K562 (cell line): Measurements from ENCODE around the gene SLC31A1. TPM values are rescaled to one million over a fixed set of nuclear protein-coding genes. Genes with fewer than 3 reads are reported as not detected.

Experiments
- ATAC-seq: fragments of 200-7000 bp; cut with Tn5 transposase; 3 replicates; pipeline ENCODE4 v1.9.1; 2020; ENCODE audit warnings: moderate library complexity
- BruUV-seq: library from RNA; stranded (reverse); fragments of 400-500 nt; replicated peaks from 2 replicates; lab custom pipeline; 2021; lab: Mats Ljungman, UMichigan
- CTCF ChIA-PET: fragments of 300-600 bp; formaldehyde crosslinking; extraction: SDS; loops from one replicate; lab custom pipeline; 2021; ENCODE audit warnings: low intra/inter-chr PET ratio; lab: Yijun Ruan, JAX
- POLR2A ChIA-PET: fragments of 300-600, 350-650 bp; sonication (Branson Sonifier 250); formaldehyde crosslinking; extraction: SDS; loops from one replicate; lab custom pipeline; 2021; ENCODE audit warnings: antibody characterized with exemption, inconsistent platforms; lab: Yijun Ruan, JAX
- DNase-seq, 4 experiments: peaks; one replicate each; pipeline versions ENCODE4 v3.0.0 to v3.0.0-alpha.2; 2011 to 2018; ENCODE audit warnings: low spot score in 3 of 4, mixed read lengths in 3 of 4; ENCODE audit errors: extremely low read depth in 1 of 4
- FAIRE-seq: peaks from 2 replicates; lab custom pipeline; 2011; peaks lifted over from hg19 to GRCh38; lab: Jason Lieb, UNC
- H2AFZ ChIP-seq: 2 replicates; pipeline ENCODE4 v1.6.0; 2011; ENCODE audit warnings: low read depth, low read length, control low read depth, inconsistent platforms
- H3K27ac ChIP-seq: fragments of 200-600 bp; 3 replicates; pipeline ENCODE4 v1.8.0; 2011; ENCODE audit warnings: low read depth, mild to moderate bottlenecking, control low read depth, inconsistent platforms, low read length, moderate library complexity, mixed read lengths; ENCODE audit errors: extremely low read depth
- H3K27me3 ChIP-seq, 2 experiments: fragments of 300-600 bp in 1 of 2; 2 replicates in 1 of 2; 3 replicates in 1 of 2; pipeline versions ENCODE4 v1.6.0 to v1.8.0; 2011; ENCODE audit warnings: inconsistent platforms in 2 of 2, low read length in 2 of 2, mild to moderate bottlenecking in 1 of 2, mixed read lengths in 1 of 2, moderate library complexity in 1 of 2; ENCODE audit not compliant: control insufficient read depth in 2 of 2, insufficient read depth in 2 of 2
- H3K36me3 ChIP-seq: fragments of 300-600 bp; 3 replicates; pipeline ENCODE4 v1.8.0; 2011; ENCODE audit warnings: mild to moderate bottlenecking, low read length, inconsistent platforms; ENCODE audit not compliant: control insufficient read depth, insufficient read depth
- H3K4me1 ChIP-seq, 2 experiments: fragments of 200-600 bp in 1 of 2; replicated peaks in 1 of 2; 2 replicates in 1 of 2; 3 replicates in 1 of 2; pipeline versions ENCODE4 v1.5.1 to v1.8.0; 2011; ENCODE audit warnings: inconsistent platforms in 2 of 2, low read length in 2 of 2, mild to moderate bottlenecking in 1 of 2, mixed read lengths in 1 of 2, moderate library complexity in 1 of 2; ENCODE audit not compliant: control insufficient read depth in 2 of 2, insufficient read depth in 2 of 2
- H3K4me2 ChIP-seq: 2 replicates; pipeline ENCODE4 v1.6.1; 2011; ENCODE audit warnings: low read length, control low read depth, inconsistent platforms, mixed read lengths; ENCODE audit not compliant: insufficient read depth
- H3K4me3 ChIP-seq: fragments of 200-600 bp; sonication (generic), shearing (Covaris generic); 2 replicates; pipeline ENCODE4 v1.5.1; 2016; ENCODE audit warnings: control low read depth, inconsistent platforms
- H3K79me2 ChIP-seq: fragments of 200-600 bp; 3 replicates; pipeline ENCODE4 v1.8.0; 2011; ENCODE audit warnings: low read length, inconsistent platforms; ENCODE audit not compliant: control insufficient read depth, insufficient read depth
- H3K9ac ChIP-seq, 2 experiments: 2 replicates each; pipeline versions ENCODE4 v1.6.0 to v1.6.1; 2011; ENCODE audit warnings: low read depth in 2 of 2, low read length in 2 of 2, control low read depth in 1 of 2, inconsistent platforms in 1 of 2, mild to moderate bottlenecking in 1 of 2, mixed read lengths in 1 of 2; ENCODE audit not compliant: insufficient read depth in 1 of 2
- H3K9me1 ChIP-seq: one replicate; pipeline ENCODE4 v1.6.0; 2011; ENCODE audit warnings: inconsistent platforms, mild to moderate bottlenecking, low read length, moderate library complexity; ENCODE audit not compliant: control insufficient read depth, insufficient read depth
- H3K9me3 ChIP-seq: replicated peaks from 2 replicates; pipeline ENCODE4 v1.5.1; 2011; ENCODE audit warnings: low read depth, low read length, inconsistent platforms; ENCODE audit not compliant: control insufficient read depth, insufficient read depth
- H4K20me1 ChIP-seq: replicated peaks from 2 replicates; pipeline ENCODE4 v1.6.1; 2011; ENCODE audit warnings: low read length, inconsistent platforms, mixed read lengths; ENCODE audit not compliant: control insufficient read depth, insufficient read depth
- BACH1 ChIP-seq: fragments of 200-800 bp; sonication (Bioruptor generic); IDR thresholded peaks from 2 replicates; pipeline ENCODE4 v1.6.1; 2016; ENCODE audit warnings: missing genetic modification characterization, missing compliant biosample characterization
- BRD4 ChIP-seq: fragments of 200-600 bp; sonication (generic); IDR thresholded peaks from 2 replicates; pipeline ENCODE4 v1.6.1; 2017; ENCODE audit warnings: inconsistent platforms
- ETV6 ChIP-seq, 3 experiments: fragments of 150-350 bp in 1 of 3; sonication (generic) in 1 of 3; formaldehyde crosslinking in 1 of 3; IDR thresholded peaks; 2 replicates each; pipeline versions ENCODE4 v1.6.1 to v1.8.0; 2014 to 2022; ENCODE audit warnings: borderline replicate concordance in 2 of 3, low read depth in 2 of 3, antibody characterized with exemption in 1 of 3, low read length in 1 of 3, mild to moderate bottlenecking in 1 of 3, missing genetic modification reagents in 1 of 3
- ILK ChIP-seq: fragments of 450-650 bp; IDR thresholded peaks from 2 replicates; pipeline ENCODE4 v1.6.1; 2016; ENCODE audit warnings: missing genetic modification characterization, low read depth, mild to moderate bottlenecking, missing compliant biosample characterization, moderate library complexity, borderline replicate concordance
- MIER1 ChIP-seq: fragments of 450-650 bp; IDR thresholded peaks from 2 replicates; pipeline ENCODE4 v1.6.1; 2016; ENCODE audit warnings: antibody characterized with exemption, mild to moderate bottlenecking, low read depth
- NBN ChIP-seq: fragments of 450-650 bp; IDR thresholded peaks from 2 replicates; pipeline ENCODE4 v1.6.1; 2016; ENCODE audit warnings: low read depth, mild to moderate bottlenecking
- TAF15 ChIP-seq: fragments of 200-400 bp; formaldehyde crosslinking; IDR thresholded peaks from 2 replicates; pipeline ENCODE4 v1.6.1; 2017; ENCODE audit warnings: mild to moderate bottlenecking, low read depth, low read length, moderate library complexity
- WGBS: fragments of 100-300 bp; shearing (Covaris generic); methylation state at CpG from one replicate; pipeline ENCODE4 v1.1.6; 2016; ENCODE audit warnings: low coverage, mixed read lengths; ENCODE audit not compliant: insufficient coverage; ENCODE audit errors: missing lambda C conversion rate; 5-methylcytosine and 5-hydroxymethylcytosine counted together
- in situ Hi-C: fragments of 300-500 bp; cut with MboI; formaldehyde crosslinking; loops from 4 replicates; pipeline ENCODE4 v1.15.0; 2018; ENCODE audit warnings: inconsistent platforms, mixed read lengths
- intact Hi-C: fragments of 100-400 bp; cut with micrococcal nuclease; formaldehyde crosslinking; loops from 2 replicates; pipeline ENCODE4 v1.14.2; 2022
- polyA plus RNA-seq, 8 experiments: library from polyadenylated mRNA; depleted of rRNA in 4 of 8; stranded (reverse) in 5 of 8; unstranded in 3 of 8; fragments of >200 nt; fragmentation: Nextera tagmentation in 2 of 8; fragmentation: Illumina TruSeq in 1 of 8; extraction: Ambion mirVana in 2 of 8; extraction: Trizol in 1 of 8; gene quantifications; 2 replicates each; pipeline versions ENCODE4 v1.2.1 to v1.2.3, GENCODE V29; 2011 to 2014; ENCODE audit warnings: inconsistent platforms in 1 of 8, missing spikeins in 1 of 8
- total RNA-seq, 7 experiments: library from RNA; depleted of rRNA in 6 of 7; stranded (reverse); fragments of >200 nt in 6 of 7; fragmentation: Illumina TruSeq in 2 of 7; extraction: Trizol in 2 of 7; gene quantifications; 2 replicates each; pipeline versions ENCODE4 v1.2.1 to v1.2.3, GENCODE V29; 2011 to 2021; ENCODE audit warnings: low replicate concordance in 1 of 7
- TF ChIP-seq, protein P1 (sequence below): fragments of 450-650 bp; IDR thresholded peaks from 2 replicates; pipeline ENCODE4 v1.6.1; 2016; ENCODE audit warnings: mild to moderate bottlenecking, moderate library complexity
- TF ChIP-seq, protein P2 (sequence below), 2 experiments: fragments of 450-650 bp; conservative IDR thresholded peaks; 2 replicates each; pipeline ENCODE4 v1.6.1; 2017; ENCODE audit warnings: mild to moderate bottlenecking in 2 of 2, moderate library complexity in 2 of 2

Gene SLC31A1
- total and polyA plus RNA-seq, 9 of the 15 experiments (the other 6 are each of a cell fraction or from before 2014, with no cell fraction given), result 15.4 to 40.7 (median 25.9) TPM

DNA sequence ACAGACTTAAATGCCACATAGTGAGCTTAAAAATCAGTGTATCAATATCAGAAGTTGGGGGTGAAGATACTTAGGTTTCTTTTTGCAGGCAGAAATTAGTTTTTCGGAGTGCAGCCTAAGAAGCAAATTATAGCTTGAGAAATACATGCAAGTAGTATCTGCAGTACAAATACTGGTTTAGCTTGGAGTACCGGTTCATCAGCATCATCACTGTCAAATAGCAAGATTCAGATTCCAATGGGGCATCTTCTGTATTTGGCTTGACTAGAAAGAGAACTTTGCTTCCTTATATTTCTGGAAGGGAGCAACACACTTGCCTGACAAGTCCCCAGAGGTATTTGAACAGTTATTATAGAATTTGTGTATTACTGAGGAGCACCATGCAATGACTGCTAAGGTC lies 19.8 kb downstream of the SLC31A1 start:
- no peak for DNase-seq
- Histone ChIP-seq H4K20me1 (0 out of 2 replicates have a peak, but pooled peaks cover 5% of the 10 kb centered on the region), H3K79me2 (peaks cover 8% of the 10 kb centered on the region; the same call in 2 of the 3 replicates), H3K9me1 (no peaks in the 10 kb centered on the region), H3K4me1 (peaks cover 3% of the 10 kb centered on the region in 2 experiments; a peak in 2 of 5 replicates), H2AFZ (no peak overlapping the region), H3K27me3 (no peaks in the 10 kb centered on the region), H3K36me3 (0 out of 3 replicates have a peak, but pooled peaks cover 2% of the 10 kb centered on the region), H3K4me3 (no peak overlapping the region), H3K9me3 (no peaks in the 10 kb centered on the region), H3K4me2 (no peak overlapping the region), H3K9ac (no peak overlapping the region), H3K27ac (no peak overlapping the region)
- FAIRE-seq, result no peak
- ChIA-PET CTCF (no interaction called here), POLR2A (interaction anchor here (0.9 to 3.0 kb wide), 4 partner anchors 9 to 72 kb away, joined by 3 to 23 read pairs (median 3); partner anchors contain the start of genes FKBP15 and SLC31A1)
- intact Hi-C loops (no loop called here), in situ Hi-C loops (no loop called here)
- ATAC-seq, result no peak
- BruUV-seq, result no TSS peak
- WGBS, result 93% methylated on average over 2 of the region's 2 CpGs
- TF ChIP-seq BACH1 (no peak), ILK (tag) (no peak), NBN (no peak), BRD4 (no peak), TAF15 (no peak), ETV6 (IDR thresholded peaks at IDR 0.05; ENCODE audit: borderline replicate concordance in 1 of 2, low read depth in 2 of 2, low read length in 1 of 2) (no peak), ETV6 (CRISPR knock-in tag; IDR thresholded peaks at IDR 0.05; ENCODE audit: borderline replicate concordance) (no peak), MIER1 (no peak)
- TF ChIP-seq, protein P1, sequence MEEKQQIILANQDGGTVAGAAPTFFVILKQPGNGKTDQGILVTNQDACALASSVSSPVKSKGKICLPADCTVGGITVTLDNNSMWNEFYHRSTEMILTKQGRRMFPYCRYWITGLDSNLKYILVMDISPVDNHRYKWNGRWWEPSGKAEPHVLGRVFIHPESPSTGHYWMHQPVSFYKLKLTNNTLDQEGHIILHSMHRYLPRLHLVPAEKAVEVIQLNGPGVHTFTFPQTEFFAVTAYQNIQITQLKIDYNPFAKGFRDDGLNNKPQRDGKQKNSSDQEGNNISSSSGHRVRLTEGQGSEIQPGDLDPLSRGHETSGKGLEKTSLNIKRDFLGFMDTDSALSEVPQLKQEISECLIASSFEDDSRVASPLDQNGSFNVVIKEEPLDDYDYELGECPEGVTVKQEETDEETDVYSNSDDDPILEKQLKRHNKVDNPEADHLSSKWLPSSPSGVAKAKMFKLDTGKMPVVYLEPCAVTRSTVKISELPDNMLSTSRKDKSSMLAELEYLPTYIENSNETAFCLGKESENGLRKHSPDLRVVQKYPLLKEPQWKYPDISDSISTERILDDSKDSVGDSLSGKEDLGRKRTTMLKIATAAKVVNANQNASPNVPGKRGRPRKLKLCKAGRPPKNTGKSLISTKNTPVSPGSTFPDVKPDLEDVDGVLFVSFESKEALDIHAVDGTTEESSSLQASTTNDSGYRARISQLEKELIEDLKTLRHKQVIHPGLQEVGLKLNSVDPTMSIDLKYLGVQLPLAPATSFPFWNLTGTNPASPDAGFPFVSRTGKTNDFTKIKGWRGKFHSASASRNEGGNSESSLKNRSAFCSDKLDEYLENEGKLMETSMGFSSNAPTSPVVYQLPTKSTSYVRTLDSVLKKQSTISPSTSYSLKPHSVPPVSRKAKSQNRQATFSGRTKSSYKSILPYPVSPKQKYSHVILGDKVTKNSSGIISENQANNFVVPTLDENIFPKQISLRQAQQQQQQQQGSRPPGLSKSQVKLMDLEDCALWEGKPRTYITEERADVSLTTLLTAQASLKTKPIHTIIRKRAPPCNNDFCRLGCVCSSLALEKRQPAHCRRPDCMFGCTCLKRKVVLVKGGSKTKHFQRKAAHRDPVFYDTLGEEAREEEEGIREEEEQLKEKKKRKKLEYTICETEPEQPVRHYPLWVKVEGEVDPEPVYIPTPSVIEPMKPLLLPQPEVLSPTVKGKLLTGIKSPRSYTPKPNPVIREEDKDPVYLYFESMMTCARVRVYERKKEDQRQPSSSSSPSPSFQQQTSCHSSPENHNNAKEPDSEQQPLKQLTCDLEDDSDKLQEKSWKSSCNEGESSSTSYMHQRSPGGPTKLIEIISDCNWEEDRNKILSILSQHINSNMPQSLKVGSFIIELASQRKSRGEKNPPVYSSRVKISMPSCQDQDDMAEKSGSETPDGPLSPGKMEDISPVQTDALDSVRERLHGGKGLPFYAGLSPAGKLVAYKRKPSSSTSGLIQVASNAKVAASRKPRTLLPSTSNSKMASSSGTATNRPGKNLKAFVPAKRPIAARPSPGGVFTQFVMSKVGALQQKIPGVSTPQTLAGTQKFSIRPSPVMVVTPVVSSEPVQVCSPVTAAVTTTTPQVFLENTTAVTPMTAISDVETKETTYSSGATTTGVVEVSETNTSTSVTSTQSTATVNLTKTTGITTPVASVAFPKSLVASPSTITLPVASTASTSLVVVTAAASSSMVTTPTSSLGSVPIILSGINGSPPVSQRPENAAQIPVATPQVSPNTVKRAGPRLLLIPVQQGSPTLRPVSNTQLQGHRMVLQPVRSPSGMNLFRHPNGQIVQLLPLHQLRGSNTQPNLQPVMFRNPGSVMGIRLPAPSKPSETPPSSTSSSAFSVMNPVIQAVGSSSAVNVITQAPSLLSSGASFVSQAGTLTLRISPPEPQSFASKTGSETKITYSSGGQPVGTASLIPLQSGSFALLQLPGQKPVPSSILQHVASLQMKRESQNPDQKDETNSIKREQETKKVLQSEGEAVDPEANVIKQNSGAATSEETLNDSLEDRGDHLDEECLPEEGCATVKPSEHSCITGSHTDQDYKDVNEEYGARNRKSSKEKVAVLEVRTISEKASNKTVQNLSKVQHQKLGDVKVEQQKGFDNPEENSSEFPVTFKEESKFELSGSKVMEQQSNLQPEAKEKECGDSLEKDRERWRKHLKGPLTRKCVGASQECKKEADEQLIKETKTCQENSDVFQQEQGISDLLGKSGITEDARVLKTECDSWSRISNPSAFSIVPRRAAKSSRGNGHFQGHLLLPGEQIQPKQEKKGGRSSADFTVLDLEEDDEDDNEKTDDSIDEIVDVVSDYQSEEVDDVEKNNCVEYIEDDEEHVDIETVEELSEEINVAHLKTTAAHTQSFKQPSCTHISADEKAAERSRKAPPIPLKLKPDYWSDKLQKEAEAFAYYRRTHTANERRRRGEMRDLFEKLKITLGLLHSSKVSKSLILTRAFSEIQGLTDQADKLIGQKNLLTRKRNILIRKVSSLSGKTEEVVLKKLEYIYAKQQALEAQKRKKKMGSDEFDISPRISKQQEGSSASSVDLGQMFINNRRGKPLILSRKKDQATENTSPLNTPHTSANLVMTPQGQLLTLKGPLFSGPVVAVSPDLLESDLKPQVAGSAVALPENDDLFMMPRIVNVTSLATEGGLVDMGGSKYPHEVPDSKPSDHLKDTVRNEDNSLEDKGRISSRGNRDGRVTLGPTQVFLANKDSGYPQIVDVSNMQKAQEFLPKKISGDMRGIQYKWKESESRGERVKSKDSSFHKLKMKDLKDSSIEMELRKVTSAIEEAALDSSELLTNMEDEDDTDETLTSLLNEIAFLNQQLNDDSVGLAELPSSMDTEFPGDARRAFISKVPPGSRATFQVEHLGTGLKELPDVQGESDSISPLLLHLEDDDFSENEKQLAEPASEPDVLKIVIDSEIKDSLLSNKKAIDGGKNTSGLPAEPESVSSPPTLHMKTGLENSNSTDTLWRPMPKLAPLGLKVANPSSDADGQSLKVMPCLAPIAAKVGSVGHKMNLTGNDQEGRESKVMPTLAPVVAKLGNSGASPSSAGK, result no peak
- TF ChIP-seq, protein P2, sequence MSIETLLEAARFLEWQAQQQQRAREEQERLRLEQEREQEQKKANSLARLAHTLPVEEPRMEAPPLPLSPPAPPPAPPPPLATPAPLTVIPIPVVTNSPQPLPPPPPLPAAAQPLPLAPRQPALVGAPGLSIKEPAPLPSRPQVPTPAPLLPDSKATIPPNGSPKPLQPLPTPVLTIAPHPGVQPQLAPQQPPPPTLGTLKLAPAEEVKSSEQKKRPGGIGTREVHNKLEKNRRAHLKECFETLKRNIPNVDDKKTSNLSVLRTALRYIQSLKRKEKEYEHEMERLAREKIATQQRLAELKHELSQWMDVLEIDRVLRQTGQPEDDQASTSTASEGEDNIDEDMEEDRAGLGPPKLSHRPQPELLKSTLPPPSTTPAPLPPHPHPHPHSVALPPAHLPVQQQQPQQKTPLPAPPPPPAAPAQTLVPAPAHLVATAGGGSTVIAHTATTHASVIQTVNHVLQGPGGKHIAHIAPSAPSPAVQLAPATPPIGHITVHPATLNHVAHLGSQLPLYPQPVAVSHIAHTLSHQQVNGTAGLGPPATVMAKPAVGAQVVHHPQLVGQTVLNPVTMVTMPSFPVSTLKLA (conservative IDR thresholded peaks at IDR 0.05), result no peak
